Stimulated activated CD4-positive, alpha-beta T cell treated with anti-CD3 and anti-CD28 coated beads, Interleukin-15, amount 100 ng/mL, for 48 hours (primary cell): Measurements from ENCODE around the gene CSRP3.
A peak's percentile ranks its signal among the peaks of the same experiment; 100 is the strongest.

Source experiments
- DNase-seq, 2 donors: peaks; one replicate each; pipeline ENCODE4 v3.0.0-alpha.2; 2020; ENCODE audit warnings: low read depth in 2 of 2

Gene CSRP3

GRCh38 chr11:19201737-19202605, at the start of gene CSRP3:
CSRP3 (minus strand) TSS chr11:19201983; CDS start chr11:19192448, 9,535 bp downstream.
- no peak for DNase-seq

GRCh38 chr11:19251577-19251976, 49.8 kb upstream of the CSRP3 start:
- DNase-seq: no peak

- no peak for DNase-seq
Measured at GRCh38 chr11:19246816-19247215, 45.0 kb upstream of the CSRP3 start.

- no peak for DNase-seq
Measured at GRCh38 chr11:19245351-19245750, 43.6 kb upstream of the CSRP3 start.

GRCh38 chr11:19244621-19245020, 42.8 kb upstream of the CSRP3 start:
- DNase-seq: no peak

DNA sequence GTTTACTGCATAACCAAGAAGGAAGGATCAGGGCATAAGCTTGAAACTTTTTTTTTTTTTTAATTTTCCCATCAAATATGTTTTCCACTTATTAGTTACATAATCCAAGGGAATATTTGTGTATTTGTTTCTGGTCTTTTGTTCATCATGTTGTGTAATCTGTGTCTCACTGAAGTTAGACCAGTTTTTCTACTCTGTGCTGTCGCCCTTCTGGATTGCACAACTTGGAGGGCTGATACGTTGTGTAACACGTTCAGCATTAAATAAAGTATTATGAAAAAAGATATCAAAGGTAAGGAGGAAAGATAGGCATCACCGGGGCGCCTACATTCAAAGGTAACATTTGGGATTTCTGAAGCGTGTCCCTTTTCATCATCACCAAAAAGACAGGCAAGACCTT, 42.3 kb upstream of the CSRP3 start:
- DNase-seq: no peak

GRCh38 chr11:19243613-19244012, 41.8 kb upstream of the CSRP3 start:
- DNase-seq: no peak

- DNase-seq: no peak
Measured at GRCh38 chr11:19243143-19243542, 41.4 kb upstream of the CSRP3 start.

DNA sequence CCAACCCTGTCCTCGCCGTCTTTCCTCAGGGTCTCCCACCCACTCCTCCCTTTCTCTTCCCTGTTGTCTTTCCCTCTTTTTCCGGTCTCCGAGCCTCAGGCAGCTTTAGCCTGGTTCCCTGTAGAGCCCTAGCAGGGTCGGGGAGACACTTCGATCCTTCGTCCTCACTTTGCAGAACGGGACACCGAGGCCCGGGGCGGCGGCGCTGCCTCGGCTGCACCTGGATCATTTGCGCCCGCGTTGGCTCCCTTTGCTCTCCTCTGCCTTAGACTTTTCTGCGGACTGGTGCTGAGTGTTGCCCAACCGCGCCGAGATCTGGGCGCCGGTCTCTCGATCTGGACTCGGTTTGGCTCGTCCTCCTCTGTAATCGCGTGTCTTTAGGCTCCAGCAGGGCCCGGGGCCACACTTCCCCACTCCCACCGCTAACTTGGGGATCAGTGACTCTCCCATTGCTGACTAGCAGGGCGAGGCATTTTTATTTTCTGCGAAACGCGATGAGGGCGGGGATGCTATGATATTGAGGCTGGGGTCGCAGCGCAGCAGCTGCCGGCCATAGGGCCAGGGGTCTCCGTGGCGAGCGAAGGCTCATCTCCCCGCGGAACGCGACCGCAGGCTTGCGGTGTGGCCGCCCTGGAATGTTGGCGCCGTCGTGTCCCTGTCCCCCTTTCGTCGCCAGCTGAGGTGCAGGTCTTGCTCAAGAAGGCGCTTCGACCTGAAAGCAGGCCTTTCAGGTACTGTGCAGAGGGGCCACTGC, 40.6 kb upstream of the CSRP3 start:
- no peak for DNase-seq

DNA sequence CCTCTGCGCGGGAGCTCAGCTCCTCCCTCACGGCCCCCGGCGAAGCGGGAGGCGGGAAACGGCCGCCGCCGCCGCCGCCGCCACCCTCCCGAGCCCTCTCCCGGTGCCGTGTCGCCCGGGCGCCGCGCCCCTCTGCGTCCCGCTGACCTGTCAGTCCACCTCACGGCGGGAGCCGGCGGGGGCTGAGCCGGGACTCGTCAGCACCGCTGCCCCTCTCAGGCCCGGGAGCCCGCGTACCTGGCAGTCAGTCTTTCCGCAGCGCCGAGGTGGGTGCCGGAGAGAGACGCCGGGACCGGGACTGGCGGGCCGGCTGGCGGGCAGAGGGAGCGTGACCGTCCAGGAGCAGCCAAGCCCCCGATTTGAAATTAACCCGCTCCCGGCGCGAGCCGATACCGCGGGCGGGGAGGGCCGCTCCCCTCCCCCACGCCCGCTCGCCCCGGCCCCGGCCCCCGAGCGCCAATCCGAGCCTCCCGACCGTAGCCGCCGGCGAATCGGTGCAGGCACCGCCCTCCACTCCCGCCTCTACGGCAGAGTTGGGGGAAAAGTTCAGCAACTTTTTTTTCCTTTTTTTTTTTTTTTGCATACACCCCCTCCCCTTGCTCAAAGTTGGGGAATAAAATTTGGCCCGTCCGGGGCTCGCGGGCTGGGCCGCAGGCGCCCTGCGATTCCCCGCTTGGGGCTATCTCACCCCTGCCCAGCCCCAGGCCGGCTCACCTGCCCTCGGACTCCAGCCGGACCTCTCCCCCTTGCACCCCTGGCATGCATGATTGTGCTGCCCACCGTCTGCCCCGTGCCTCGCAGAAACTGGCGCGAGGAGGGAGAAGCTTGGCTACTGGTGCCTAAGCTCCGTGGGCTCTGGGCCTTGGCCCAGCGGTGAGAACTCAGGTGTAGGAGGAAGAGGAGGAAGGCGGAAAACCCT, 39.7 kb upstream of the CSRP3 start:
- peak; percentile 20 to 47 for DNase-seq

GRCh38 chr11:19240420-19241259, 38.9 kb upstream of the CSRP3 start, which contains the start of gene E2F8:
E2F8 (minus strand) TSS chr11:19240945; CDS start chr11:19240121, 824 bp downstream.
- DNase-seq: peak; percentile 85

DNA sequence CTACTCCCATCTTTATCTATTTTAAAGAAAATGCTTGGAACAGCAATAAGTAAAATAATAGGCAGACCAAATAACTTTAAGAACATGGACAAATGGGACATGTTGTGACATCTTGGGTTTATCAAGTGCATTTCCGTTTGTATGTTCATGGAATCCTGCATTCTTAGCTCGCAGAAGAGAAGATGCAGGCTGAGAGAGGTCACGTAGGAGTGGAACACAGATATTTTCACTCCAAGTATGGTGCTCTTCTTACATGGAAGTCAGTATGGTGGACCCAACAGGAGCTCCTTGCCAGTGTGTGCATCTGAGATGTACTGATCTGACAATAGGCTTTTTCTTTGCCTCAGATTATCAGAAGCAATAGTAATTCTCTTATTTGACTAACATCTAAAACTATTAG, 37.3 kb upstream of the CSRP3 start:
- no peak for DNase-seq

- DNase-seq: no peak
Measured at GRCh38 chr11:19237813-19238212, 36.0 kb upstream of the CSRP3 start.

- DNase-seq: no peak
Measured at GRCh38 chr11:19237381-19237780, 35.6 kb upstream of the CSRP3 start.

GRCh38 chr11:19234231-19234817, 32.5 kb upstream of the CSRP3 start:
- DNase-seq: no peak

DNA sequence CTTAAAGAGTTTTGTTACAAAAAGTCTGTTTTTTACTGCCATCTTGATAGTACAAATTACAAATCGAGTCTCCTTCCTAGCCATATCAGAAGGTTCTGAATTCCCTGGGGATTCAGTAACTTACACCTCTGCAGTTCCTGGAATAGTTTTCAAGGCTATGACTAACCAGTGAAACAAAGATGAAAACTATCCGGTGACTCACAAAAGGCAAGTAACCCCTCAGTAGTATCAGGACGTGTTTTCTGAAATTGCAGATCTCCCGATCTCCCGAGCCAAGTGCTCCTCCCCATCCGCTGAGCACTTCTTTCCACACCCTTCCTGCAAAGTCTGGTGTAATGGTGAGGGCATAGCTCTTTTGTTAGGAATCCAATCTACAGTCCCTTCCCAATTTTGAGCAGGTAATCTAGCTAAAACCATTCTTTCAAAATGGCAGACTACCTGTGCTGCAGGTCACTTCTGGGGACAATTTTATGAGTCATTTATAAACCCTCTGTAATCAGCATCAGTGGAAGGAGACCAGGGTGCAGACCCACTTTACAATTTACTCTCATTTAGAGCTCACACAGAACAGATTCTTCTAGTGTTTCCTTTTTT, 31.2 kb upstream of the CSRP3 start:
- DNase-seq: no peak

- no peak for DNase-seq
Measured at GRCh38 chr11:19229671-19230070, 27.9 kb upstream of the CSRP3 start.

DNA sequence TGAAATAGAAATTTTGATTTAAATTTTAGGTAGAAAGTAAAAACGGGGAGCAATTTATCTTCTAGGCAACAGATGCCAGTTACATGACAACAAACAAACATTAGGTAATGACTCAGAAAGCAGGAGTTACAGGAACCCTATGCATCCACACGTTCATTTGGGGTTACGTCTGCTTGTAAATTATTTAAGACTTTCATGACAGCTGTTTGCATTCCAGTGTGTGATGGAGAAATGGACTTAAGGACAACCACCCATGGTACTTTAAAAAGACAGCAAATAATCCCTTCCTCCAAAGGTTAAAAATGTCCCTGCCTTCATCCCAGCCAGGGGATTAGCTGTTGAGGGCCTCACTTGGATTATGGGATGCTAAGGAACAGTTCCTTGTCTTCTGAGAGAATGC, 27.2 kb upstream of the CSRP3 start:
- DNase-seq: no peak

DNA sequence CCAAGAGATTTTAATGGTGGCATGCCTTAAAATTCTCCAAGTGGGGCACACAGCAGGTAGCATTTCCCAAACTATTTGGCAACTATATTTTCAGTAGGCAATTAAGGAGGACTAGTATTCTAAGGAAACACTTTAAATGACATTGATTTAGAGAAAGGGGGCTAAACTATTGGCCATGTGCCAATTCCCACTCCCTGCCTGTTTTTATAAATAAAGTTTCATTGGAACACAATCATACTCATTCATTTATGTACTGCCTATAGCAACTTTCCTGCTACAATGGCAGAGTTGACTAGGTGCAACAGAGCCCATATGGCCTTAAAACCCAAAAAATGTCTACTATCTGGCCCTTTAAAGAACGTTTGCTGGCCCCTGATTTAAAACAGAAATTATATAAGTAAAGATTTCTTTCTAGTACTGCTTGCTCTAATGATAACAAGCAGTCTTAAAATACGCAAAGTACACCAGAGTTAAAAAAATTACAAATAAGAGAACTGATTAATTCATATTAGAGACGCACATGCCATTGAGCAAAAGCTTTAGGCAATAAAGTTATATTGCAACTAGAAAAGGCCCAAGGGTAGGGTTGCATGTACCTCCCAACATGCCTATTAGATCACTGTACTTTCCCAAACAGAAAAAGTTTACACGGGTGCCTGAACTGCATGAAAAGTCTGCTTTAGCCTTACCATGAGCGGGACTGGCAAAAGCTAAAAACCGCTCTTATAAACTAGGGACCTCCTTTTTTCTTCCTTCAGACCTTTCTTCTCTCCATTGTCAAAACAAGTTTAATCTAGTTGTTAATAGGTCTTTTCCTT, 24.8 kb upstream of the CSRP3 start:
- no peak for DNase-seq
